ENCODE measurements around the gene NEDD9. TPM values are rescaled to one million over a fixed set of nuclear protein-coding genes. Genes with fewer than 3 reads are reported as not detected.

The NEDD9 gene
- total and polyA plus RNA-seq, 2 experiments from 2014 or later = 4.4 to 13.0 TPM

GRCh38 chr6:11214901-11215300 is 17.6 kb downstream of the NEDD9 start (continued):
- TF ChIP-seq ZNF462 (CRISPR knock-in tag; IDR thresholded peaks at IDR 0.05) = no peak

- H3F3A ChIP-seq (replicated peaks; ENCODE audit: low read depth) = no peaks in the 10 kb centered on the region
- Mint-ChIP-seq H3K27me3 (ENCODE audit: insufficient read depth, low read depth, poor library complexity) (no peaks in the 10 kb centered on the region), H3K27ac (no peak overlapping the region), H3K36me3 (ENCODE audit: low read depth) (peaks cover 4% of the 10 kb centered on the region; the same call in 1 of the 3 replicates), H3K4me1 (peaks cover 51% of the 10 kb centered on the region), H3K9me3 (no peaks in the 10 kb centered on the region), H3K4me3 (no peak overlapping the region)
- DNase-seq (ENCODE audit: low spot score) (no peak), ATAC-seq (no peak)
- no peaks in the 10 kb centered on the region for H3K27me3 ChIP-seq (ENCODE audit: insufficient read depth)
- no peaks in the 10 kb centered on the region for H3K79me2 ChIP-seq (replicated peaks; ENCODE audit: insufficient read depth)
- H3K4me1 ChIP-seq (ENCODE audit: insufficient read depth) = peaks cover 36% of the 10 kb centered on the region
- no peak overlapping the region for H2AFZ ChIP-seq
- H4K20me1 ChIP-seq (replicated peaks; ENCODE audit: insufficient read depth) = no peaks in the 10 kb centered on the region
- H3K4me3 ChIP-seq = no peak overlapping the region
- H3K27ac ChIP-seq (ENCODE audit: low read depth) = no peak overlapping the region
- H3K9me2 ChIP-seq (ENCODE audit: insufficient read depth) = no peaks in the 10 kb centered on the region
- H3K36me3 ChIP-seq (ENCODE audit: insufficient read depth) = peaks cover 5% of the 10 kb centered on the region; the same call in 1 of the 2 replicates
- TF ChIP-seq ZNF331 (CRISPR knock-in tag; IDR thresholded peaks at IDR 0.05; ENCODE audit: low read depth) = no peak
- no peak for TF ChIP-seq NANOG (IDR thresholded peaks at IDR 0.05; ENCODE audit: borderline replicate concordance)
- no peak for TF ChIP-seq ZNF114 (CRISPR knock-in tag; IDR thresholded peaks at IDR 0.05)
- TF ChIP-seq STAT1 (IDR thresholded peaks at IDR 0.05; ENCODE audit: unreplicated experiment) = no peak
- H3K4me2 ChIP-seq = no peak overlapping the region
These were observed 18.2 kb downstream of the NEDD9 start for GRCh38 chr6:11214084-11214833.

Data from GM23338 (cell line).